ENCODE measurements around the gene TRDN.

The TRDN gene

GRCh38 chr6:123398072-123398471, 238.7 kb downstream of the TRDN start:
- no peak for TF ChIP-seq CTCF (IDR thresholded peaks at IDR 0.05; ENCODE audit: borderline replicate concordance, control extremely low read depth, extremely low read depth, insufficient read depth, missing control alignments)
- no peak for DNase-seq (ENCODE audit: low spot score)
- in situ Hi-C loops (cut with MboI; ENCODE audit: low sequenced_read_pairs, unreplicated experiment): no loop called here

GRCh38 chr6:123393331-123393730, 243.4 kb downstream of the TRDN start:
- in situ Hi-C loops (cut with MboI; ENCODE audit: low sequenced_read_pairs, unreplicated experiment): no loop called here
- DNase-seq (ENCODE audit: low spot score): no peak

GRCh38 chr6:123383718-123384117, 253.0 kb downstream of the TRDN start:
- DNase-seq (ENCODE audit: low spot score): no peak
- no peak for TF ChIP-seq CTCF (IDR thresholded peaks at IDR 0.05; ENCODE audit: borderline replicate concordance, control extremely low read depth, extremely low read depth, insufficient read depth, missing control alignments)
- in situ Hi-C loops (cut with MboI; ENCODE audit: low sequenced_read_pairs, unreplicated experiment): no loop called here

More at GRCh38 chr6:123393331-123393730, 243.4 kb downstream of the TRDN start:
- no peak for TF ChIP-seq CTCF (IDR thresholded peaks at IDR 0.05; ENCODE audit: borderline replicate concordance, control extremely low read depth, extremely low read depth, insufficient read depth, missing control alignments)

GRCh38 chr6:123380257-123380656, 256.5 kb downstream of the TRDN start:
- in situ Hi-C loops (cut with MboI; ENCODE audit: low sequenced_read_pairs, unreplicated experiment): no loop called here
- no peak for TF ChIP-seq CTCF (IDR thresholded peaks at IDR 0.05; ENCODE audit: borderline replicate concordance, control extremely low read depth, extremely low read depth, insufficient read depth, missing control alignments)
- no peak for DNase-seq (ENCODE audit: low spot score)

- in situ Hi-C loops (cut with MboI; ENCODE audit: low sequenced_read_pairs, unreplicated experiment): no loop called here
- TF ChIP-seq CTCF (IDR thresholded peaks at IDR 0.05; ENCODE audit: borderline replicate concordance, control extremely low read depth, extremely low read depth, insufficient read depth, missing control alignments): no peak
- no peak for DNase-seq (ENCODE audit: low spot score)
These were observed 264.0 kb downstream of the TRDN start for GRCh38 chr6:123372737-123373136.

GRCh38 chr6:123363912-123364311, 272.8 kb downstream of the TRDN start:
- in situ Hi-C loops (cut with MboI; ENCODE audit: low sequenced_read_pairs, unreplicated experiment): no loop called here
- TF ChIP-seq CTCF (IDR thresholded peaks at IDR 0.05; ENCODE audit: borderline replicate concordance, control extremely low read depth, extremely low read depth, insufficient read depth, missing control alignments): no peak
- DNase-seq (ENCODE audit: low spot score): no peak

- no peak for DNase-seq (ENCODE audit: low spot score)
- in situ Hi-C loops (cut with MboI; ENCODE audit: low sequenced_read_pairs, unreplicated experiment): no loop called here
- TF ChIP-seq CTCF (IDR thresholded peaks at IDR 0.05; ENCODE audit: borderline replicate concordance, control extremely low read depth, extremely low read depth, insufficient read depth, missing control alignments): no peak
These were observed 276.4 kb downstream of the TRDN start for GRCh38 chr6:123360359-123360758.

Measured in GM13976 (cell line).